ENCODE results near the gene SLC35E4.

The SLC35E4 gene

GRCh38 chr22:30695871-30696655 lies 60.5 kb downstream of the SLC35E4 start:
- H3K9me3 Mint-ChIP-seq = no peaks in the 10 kb centered on the region
- peak overlapping the region; percentile 72 for H3K4me3 Mint-ChIP-seq
- peaks cover 3% of the 10 kb centered on the region for H3K4me1 Mint-ChIP-seq (ENCODE audit: low read depth)
- DNase-seq (ENCODE audit: low spot score) = no peak
- H3K27me3 Mint-ChIP-seq (ENCODE audit: low read depth) = peaks cover 24% of the 10 kb centered on the region
- H3K27ac Mint-ChIP-seq = peak overlapping the region; percentile 54
- peaks cover 2% of the 10 kb centered on the region for H3K36me3 Mint-ChIP-seq (ENCODE audit: low read depth)

Measured in T-helper 2 cell treated with Interferon-gamma antibody and Interleukin-4, amounts not matched to agents 5 μg/mL and 100 μg/mL, for 36 hours (primary cell).